Fibroblast of skin of abdomen (primary cell): ENCODE measurements around the gene MRPL4.
A peak's percentile ranks its signal among the peaks of the same experiment; 100 is the strongest.
"Not testable (repeated sequence)": the region's sequence is repeated elsewhere in the genome, so short reads cannot be mapped to it uniquely, and the experiment has no call there.

Experiments
- DNase-seq: peaks from one replicate; pipeline ENCODE4 v3.0.0-alpha.2; 2013

MRPL4 gene

DNA sequence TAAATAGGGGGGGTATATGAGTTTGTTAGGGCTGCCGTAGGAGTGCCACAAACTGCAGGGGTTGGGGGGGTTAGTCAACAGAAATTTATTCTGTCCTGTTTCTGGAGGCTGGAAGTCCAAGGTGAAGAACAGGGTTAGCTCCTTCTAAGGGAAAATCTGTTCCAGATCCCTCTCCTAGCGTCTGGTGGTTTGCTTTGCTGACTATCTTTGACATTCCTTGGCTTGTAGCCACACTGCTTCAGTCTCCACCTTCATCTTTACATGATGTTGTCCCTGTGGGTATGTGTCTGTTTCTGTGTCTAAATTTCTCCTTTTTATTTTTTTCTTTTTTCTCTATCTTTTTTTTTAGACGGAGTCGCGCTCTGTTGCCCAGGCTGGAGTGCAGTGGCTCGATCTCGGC is 10.8 kb downstream of the MRPL4 start:
- DNase-seq = peak; percentile 62

GRCh38 chr19:10266706-10267105 is 14.7 kb downstream of the MRPL4 start:
- DNase-seq = no peak

- DNase-seq = no peak
Observed at GRCh38 chr19:10268071-10268470, 16.1 kb downstream of the MRPL4 start.

GRCh38 chr19:10269333-10270179 is 17.5 kb downstream of the MRPL4 start:
- DNase-seq = peak; percentile 65

DNA sequence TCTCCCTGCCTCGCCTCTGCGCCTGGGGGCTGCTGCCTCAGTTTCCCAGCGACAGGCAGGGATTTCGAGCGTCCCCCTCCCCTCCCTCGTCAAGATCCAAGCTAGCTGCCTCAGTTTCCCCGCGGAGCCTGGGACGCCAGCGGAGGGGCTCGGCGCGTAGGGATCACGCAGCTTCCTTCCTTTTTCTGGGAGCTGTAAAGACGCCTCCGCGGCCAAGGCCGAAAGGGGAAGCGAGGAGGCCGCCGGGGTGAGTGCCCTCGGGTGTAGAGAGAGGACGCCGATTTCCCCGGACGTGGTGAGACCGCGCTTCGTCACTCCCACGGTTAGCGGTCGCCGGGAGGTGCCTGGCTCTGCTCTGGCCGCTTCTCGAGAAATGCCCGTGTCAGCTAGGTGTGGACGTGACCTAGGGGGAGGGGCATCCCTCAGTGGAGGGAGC is 18.2 kb downstream of the MRPL4 start:
- DNase-seq = no peak

GRCh38 chr19:10270616-10271394 is 18.8 kb downstream of the MRPL4 start, which contains the start of gene ICAM1:
Gene ICAM1, plus strand, starts transcription at chr19:10271120. Its CDS starts 40 bp downstream, at chr19:10271160.
- peak; percentile 53 for DNase-seq

- no peak for DNase-seq
Observed at GRCh38 chr19:10271543-10272086, 19.6 kb downstream of the MRPL4 start.

GRCh38 chr19:10274589-10274988 is 22.6 kb downstream of the MRPL4 start:
- DNase-seq = no peak

GRCh38 chr19:10277795-10278589 is 26.0 kb downstream of the MRPL4 start:
- DNase-seq = no peak

DNA sequence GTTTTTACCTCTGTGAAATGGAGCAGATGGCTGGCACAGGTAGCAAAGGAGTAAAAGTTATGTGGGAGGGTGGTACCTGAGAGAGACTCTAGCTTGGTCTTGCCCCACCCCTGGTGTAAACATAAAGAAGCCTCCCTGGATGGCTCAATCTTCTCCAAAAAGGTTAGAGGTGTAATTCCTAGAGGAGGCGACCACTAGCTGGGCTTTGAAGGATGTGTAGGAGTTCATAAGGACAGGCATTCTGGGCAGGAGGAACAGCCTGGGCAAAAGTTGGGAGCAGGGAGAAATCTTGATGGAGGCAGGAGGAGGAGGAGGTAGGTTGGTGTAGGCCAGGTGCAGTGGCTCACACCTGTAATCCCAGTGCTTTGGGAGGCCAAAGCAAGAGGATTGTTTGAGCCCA is 26.9 kb downstream of the MRPL4 start:
- no peak for DNase-seq

DNA sequence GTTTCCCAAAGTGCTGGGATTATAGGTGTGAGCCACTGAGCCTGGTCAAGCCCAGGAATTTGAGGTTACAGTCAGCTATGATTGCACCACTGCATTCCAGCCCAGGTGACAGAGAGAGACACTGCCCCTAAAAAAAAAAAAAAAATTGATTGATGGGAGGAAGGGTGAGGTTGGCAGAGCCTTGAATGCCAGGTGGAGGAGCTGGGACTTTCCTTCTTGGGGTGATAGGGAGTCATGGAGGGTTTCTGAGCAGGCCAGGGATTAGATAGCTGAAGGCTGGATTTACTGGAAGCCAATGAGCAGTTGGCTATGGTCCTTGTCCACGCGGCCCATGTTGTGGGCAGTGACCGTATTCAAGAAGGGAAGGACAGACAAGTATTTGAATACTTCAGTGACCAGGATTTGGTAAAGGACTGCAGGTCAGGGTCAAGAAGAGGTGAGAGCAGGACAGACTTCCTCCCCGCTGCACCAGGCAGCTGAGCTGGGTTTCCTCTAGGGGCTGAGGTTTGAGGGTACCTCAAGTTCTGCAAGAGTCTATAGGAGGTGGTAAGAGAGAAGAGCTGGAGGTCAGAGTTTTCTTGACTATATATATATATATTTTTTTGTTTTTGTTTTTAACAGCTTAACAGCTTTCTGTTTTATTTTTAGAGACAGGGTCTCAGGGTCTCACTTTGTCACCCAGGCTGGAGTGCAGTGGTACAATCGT is 27.9 kb downstream of the MRPL4 start:
- DNase-seq = no peak

GRCh38 chr19:10282043-10282442 is 30.0 kb downstream of the MRPL4 start:
- DNase-seq = not testable (repeated sequence)

DNA sequence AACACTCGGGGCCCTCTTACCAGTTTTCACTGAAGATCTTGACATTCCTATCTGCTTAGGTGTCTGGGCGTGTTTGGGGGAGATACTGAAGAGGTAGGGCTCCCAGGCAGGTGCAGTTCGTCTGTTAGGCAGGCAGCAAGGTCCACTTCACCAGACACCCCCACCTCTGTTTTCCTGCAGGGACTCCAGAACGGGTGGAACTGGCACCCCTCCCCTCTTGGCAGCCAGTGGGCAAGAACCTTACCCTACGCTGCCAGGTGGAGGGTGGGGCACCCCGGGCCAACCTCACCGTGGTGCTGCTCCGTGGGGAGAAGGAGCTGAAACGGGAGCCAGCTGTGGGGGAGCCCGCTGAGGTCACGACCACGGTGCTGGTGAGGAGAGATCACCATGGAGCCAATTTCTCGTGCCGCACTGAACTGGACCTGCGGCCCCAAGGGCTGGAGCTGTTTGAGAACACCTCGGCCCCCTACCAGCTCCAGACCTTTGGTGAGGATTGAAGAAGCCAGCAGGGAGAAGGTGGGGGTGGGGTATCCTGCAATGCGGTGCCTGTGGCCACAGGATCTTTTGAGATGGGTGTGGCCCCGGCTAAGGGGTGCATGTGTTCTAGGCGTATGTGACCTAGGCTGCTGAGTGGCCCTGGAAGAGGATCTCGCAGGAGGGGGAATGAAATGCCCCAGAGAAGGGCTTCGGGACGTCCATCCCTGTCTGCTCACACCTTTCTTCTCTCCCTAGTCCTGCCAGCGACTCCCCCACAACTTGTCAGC is 31.5 kb downstream of the MRPL4 start:
- no peak for DNase-seq

DNA sequence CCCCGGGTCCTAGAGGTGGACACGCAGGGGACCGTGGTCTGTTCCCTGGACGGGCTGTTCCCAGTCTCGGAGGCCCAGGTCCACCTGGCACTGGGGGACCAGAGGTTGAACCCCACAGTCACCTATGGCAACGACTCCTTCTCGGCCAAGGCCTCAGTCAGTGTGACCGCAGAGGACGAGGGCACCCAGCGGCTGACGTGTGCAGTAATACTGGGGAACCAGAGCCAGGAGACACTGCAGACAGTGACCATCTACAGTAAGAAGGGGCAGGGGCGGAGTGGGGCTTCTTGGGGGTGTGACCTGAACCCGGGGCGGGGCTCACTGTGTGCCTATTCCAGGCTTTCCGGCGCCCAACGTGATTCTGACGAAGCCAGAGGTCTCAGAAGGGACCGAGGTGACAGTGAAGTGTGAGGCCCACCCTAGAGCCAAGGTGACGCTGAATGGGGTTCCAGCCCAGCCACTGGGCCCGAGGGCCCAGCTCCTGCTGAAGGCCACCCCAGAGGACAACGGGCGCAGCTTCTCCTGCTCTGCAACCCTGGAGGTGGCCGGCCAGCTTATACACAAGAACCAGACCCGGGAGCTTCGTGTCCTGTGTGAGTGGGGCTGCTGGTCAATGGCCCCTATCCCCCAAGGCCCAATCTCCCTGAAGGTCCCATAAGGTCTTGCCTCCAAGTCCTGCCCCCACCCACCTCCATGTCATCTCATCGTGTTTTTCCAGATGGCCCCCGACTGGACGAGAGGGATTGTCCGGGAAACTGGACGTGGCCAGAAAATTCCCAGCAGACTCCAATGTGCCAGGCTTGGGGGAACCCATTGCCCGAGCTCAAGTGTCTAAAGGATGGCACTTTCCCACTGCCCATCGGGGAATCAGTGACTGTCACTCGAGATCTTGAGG is 32.3 kb downstream of the MRPL4 start:
- no peak for DNase-seq

DNA sequence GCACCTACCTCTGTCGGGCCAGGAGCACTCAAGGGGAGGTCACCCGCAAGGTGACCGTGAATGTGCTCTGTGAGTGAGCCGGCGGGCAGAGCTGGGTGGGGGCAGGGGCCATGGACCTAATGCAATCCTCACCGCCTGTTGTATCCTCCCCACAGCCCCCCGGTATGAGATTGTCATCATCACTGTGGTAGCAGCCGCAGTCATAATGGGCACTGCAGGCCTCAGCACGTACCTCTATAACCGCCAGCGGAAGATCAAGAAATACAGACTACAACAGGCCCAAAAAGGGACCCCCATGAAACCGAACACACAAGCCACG is 32.9 kb downstream of the MRPL4 start:
- no peak for DNase-seq

- no peak for DNase-seq
Observed at GRCh38 chr19:10285393-10285792, 33.4 kb downstream of the MRPL4 start.

DNA sequence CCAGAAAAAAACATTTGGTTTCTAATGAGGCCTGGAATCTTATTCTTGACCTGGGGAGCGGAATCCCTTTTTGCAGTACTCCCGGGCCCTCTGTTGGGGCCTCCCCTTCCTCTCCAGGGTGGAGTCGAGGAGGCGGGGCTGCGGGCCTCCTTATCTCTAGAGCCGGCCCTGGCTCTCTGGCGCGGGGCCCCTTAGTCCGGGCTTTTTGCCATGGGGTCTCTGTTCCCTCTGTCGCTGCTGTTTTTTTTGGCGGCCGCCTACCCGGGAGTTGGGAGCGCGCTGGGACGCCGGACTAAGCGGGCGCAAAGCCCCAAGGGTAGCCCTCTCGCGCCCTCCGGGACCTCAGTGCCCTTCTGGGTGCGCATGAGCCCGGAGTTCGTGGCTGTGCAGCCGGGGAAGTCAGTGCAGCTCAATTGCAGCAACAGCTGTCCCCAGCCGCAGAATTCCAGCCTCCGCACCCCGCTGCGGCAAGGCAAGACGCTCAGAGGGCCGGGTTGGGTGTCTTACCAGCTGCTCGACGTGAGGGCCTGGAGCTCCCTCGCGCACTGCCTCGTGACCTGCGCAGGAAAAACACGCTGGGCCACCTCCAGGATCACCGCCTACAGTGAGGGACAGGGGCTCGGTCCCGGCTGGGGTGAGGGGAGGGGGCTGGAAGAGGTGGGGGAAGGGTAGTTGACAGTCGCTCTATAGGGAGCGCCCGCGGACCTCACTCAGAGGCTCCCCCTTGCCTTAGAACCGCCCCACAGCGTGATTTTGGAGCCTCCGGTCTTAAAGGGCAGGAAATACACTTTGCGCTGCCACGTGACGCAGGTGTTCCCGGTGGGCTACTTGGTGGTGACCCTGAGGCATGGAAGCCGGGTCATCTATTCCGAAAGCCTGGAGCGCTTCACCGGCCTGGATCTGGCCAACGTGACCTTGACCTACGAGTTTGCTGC is 35.1 kb downstream of the MRPL4 start, which contains the start of gene ICAM4:
Gene ICAM4, plus strand, starts transcription at position 153 of the 935 bp plus-strand sequence. Its CDS starts 58 bp downstream, at position 211.
- DNase-seq = no peak

DNA sequence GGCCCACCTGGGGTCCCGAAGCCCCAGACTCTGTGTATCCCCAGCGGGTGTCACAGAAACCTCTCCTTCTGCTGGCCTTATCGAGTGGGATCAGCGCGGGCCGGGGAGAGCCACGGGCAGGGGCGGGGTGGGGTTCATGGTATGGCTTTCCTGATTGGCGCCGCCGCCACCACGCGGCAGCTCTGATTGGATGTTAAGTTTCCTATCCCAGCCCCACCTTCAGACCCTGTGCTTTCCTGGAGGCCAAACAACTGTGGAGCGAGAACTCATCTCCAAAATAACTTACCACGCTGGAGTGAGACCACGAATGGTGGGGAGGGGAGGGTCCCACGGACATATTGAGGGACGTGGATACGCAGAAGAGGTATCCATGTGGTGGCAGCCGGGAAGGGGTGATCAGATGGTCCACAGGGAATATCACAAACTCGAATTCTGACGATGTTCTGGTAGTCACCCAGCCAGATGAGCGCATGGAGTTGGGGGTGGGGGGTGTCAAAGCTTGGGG is 36.7 kb downstream of the MRPL4 start:
- DNase-seq = peak; percentile 40
